Measurements from ENCODE around the gene AFF4.
"Not testable (repeated sequence)": the region's sequence is repeated elsewhere in the genome, so short reads cannot be mapped to it uniquely, and the experiment has no call there.

- not testable (repeated sequence) for TF ChIP-seq ZBTB33 (IDR thresholded peaks at IDR 0.05; ENCODE audit: borderline replicate concordance, low read depth)
- TF ChIP-seq, protein P1, sequence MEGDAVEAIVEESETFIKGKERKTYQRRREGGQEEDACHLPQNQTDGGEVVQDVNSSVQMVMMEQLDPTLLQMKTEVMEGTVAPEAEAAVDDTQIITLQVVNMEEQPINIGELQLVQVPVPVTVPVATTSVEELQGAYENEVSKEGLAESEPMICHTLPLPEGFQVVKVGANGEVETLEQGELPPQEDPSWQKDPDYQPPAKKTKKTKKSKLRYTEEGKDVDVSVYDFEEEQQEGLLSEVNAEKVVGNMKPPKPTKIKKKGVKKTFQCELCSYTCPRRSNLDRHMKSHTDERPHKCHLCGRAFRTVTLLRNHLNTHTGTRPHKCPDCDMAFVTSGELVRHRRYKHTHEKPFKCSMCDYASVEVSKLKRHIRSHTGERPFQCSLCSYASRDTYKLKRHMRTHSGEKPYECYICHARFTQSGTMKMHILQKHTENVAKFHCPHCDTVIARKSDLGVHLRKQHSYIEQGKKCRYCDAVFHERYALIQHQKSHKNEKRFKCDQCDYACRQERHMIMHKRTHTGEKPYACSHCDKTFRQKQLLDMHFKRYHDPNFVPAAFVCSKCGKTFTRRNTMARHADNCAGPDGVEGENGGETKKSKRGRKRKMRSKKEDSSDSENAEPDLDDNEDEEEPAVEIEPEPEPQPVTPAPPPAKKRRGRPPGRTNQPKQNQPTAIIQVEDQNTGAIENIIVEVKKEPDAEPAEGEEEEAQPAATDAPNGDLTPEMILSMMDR (IDR thresholded peaks at IDR 0.05), result not testable (repeated sequence)
Observed at GRCh38 chr5:133008455-133008854, 45.0 kb upstream of the AFF4 start.
